Thyroid gland (tissue), 4 donors: ENCODE measurements around the gene KRT6C.
"Not testable (repeated sequence)": the region's sequence is repeated elsewhere in the genome, so short reads cannot be mapped to it uniquely, and the experiment has no call there.

Experiments
- POLR2A ChIP-seq, 2 donors: fragments of 450-650 bp; IDR thresholded peaks; one replicate each; pipeline ENCODE4 v1.6.1; 2017; ENCODE audit warnings: antibody characterized with exemption in 2 of 2, mild to moderate bottlenecking in 2 of 2, moderate library complexity in 1 of 2
- TF ChIP-seq, protein P1 (sequence below), 6 experiments: fragments of 200-600 bp in 3 of 6; fragments of 450-650 bp in 3 of 6; sonication (generic) in 3 of 6; IDR thresholded peaks; one replicate each; pipeline ENCODE4 v1.5.1; 2016 to 2019; ENCODE audit warnings: antibody characterized with exemption in 6 of 6, mild to moderate bottlenecking in 2 of 6, inconsistent platforms in 1 of 6, moderate library complexity in 1 of 6

DNA sequence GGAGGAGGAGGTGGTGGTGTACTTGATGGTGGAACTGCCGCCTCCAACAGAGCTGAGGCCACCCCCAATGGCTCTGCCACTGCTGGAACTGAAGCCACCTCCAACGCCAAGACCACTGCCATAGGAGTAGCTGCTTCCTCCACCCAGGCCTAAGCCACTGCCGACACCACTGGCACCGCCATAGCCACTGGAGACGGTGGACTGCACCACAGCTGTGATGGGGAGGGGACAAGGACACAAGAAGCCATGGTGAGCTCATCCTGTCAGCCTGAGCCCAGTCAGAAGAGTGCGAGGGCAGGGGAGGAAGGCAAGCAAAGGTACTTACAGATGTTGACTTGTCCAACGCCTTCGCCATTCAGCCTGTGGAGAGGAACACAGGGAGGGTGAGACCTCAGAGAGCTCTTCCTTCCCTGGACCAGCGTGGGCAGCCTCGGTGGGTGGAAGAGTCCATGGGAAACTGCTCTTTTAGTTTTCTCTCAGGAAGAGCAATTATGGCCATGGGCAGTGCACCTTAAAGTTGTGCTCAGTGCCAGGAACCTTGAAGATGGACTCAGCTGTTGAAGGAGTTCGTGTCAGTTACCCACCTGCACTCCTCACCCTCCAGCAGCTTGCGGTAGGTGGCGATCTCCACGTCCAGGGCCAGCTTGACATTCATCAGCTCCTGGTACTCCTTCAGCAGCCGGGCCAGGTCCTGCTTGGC is 14.3 kb upstream of the KRT6C start:
- TF ChIP-seq POLR2A (IDR thresholded peaks at IDR 0.05), result not testable (repeated sequence)
- TF ChIP-seq, protein P1, sequence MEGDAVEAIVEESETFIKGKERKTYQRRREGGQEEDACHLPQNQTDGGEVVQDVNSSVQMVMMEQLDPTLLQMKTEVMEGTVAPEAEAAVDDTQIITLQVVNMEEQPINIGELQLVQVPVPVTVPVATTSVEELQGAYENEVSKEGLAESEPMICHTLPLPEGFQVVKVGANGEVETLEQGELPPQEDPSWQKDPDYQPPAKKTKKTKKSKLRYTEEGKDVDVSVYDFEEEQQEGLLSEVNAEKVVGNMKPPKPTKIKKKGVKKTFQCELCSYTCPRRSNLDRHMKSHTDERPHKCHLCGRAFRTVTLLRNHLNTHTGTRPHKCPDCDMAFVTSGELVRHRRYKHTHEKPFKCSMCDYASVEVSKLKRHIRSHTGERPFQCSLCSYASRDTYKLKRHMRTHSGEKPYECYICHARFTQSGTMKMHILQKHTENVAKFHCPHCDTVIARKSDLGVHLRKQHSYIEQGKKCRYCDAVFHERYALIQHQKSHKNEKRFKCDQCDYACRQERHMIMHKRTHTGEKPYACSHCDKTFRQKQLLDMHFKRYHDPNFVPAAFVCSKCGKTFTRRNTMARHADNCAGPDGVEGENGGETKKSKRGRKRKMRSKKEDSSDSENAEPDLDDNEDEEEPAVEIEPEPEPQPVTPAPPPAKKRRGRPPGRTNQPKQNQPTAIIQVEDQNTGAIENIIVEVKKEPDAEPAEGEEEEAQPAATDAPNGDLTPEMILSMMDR (IDR thresholded peaks at IDR 0.05), result not testable (repeated sequence)
